Neutrophil (primary cell): ENCODE measurements around the gene ERBIN.

Source experiments
- H3K27ac ChIP-seq: fragments of 200-600 bp; sonication (generic); 2 replicates; pipeline ENCODE4 v1.5.1; 2016; ENCODE audit warnings: mild to moderate bottlenecking, moderate library complexity
- H3K27me3 ChIP-seq: fragments of 200-600 bp; sonication (generic); 2 replicates; pipeline ENCODE4 v1.6.0; 2016; ENCODE audit warnings: mild to moderate bottlenecking
- H3K36me3 ChIP-seq: fragments of 200-600 bp; sonication (generic); 2 replicates; pipeline ENCODE4 v1.5.1; 2017
- H3K4me1 ChIP-seq, 2 experiments: fragments of 200-600 bp in 1 of 2; sonication (generic) in 1 of 2; 1 replicate in 1 of 2; 2 replicates in 1 of 2; pipeline versions ENCODE4 v1.5.1 to v1.6.1; 2013 to 2016; ENCODE audit warnings: low read depth in 1 of 2, low read length in 1 of 2, mild to moderate bottlenecking in 1 of 2, moderate library complexity in 1 of 2; ENCODE audit not compliant: control insufficient read depth in 1 of 2, insufficient read depth in 1 of 2
- H3K4me3 ChIP-seq, 2 experiments: fragments of 200-600 bp in 1 of 2; sonication (generic) in 1 of 2; 1 replicate in 1 of 2; 2 replicates in 1 of 2; pipeline ENCODE4 v1.5.1; 2013 to 2016; ENCODE audit warnings: low read depth in 1 of 2, low read length in 1 of 2, mild to moderate bottlenecking in 1 of 2, moderate library complexity in 1 of 2
- H3K9me3 ChIP-seq: fragments of 200-600 bp; sonication (generic); 2 replicates; pipeline ENCODE4 v1.5.1; 2016
- CTCF ChIP-seq: fragments of 200-600 bp; sonication (generic); IDR thresholded peaks from 2 replicates; pipeline ENCODE4 v1.5.1; 2016; ENCODE audit warnings: antibody characterized with exemption

Gene ERBIN

GRCh38 chr5:65938256-65938655 is 11.9 kb downstream of the ERBIN start:
- H3K4me3 ChIP-seq = no peak overlapping the region
- H3K9me3 ChIP-seq = no peaks in the 10 kb centered on the region
- no peaks in the 10 kb centered on the region for H3K27me3 ChIP-seq
- TF ChIP-seq CTCF = no peak
- no peak overlapping the region for H3K27ac ChIP-seq
- no peaks in the 10 kb centered on the region for H3K36me3 ChIP-seq
- H3K4me1 ChIP-seq = no peaks in the 10 kb centered on the region

GRCh38 chr5:65943771-65944170 is 17.4 kb downstream of the ERBIN start:
- TF ChIP-seq CTCF = no peak
- no peaks in the 10 kb centered on the region for H3K36me3 ChIP-seq
- H3K4me3 ChIP-seq = no peak overlapping the region
- no peaks in the 10 kb centered on the region for H3K4me1 ChIP-seq
- H3K27ac ChIP-seq = no peak overlapping the region
- no peaks in the 10 kb centered on the region for H3K27me3 ChIP-seq
- no peaks in the 10 kb centered on the region for H3K9me3 ChIP-seq

- Histone ChIP-seq H3K4me1 (no peaks in the 10 kb centered on the region), H3K36me3 (no peaks in the 10 kb centered on the region), H3K27ac (no peak overlapping the region), H3K9me3 (no peaks in the 10 kb centered on the region), H3K27me3 (no peaks in the 10 kb centered on the region), H3K4me3 (no peak overlapping the region)
- TF ChIP-seq CTCF = no peak
These were observed 19.9 kb downstream of the ERBIN start for GRCh38 chr5:65946198-65946745.

- no peaks in the 10 kb centered on the region for H3K36me3 ChIP-seq
- no peak for TF ChIP-seq CTCF
- no peaks in the 10 kb centered on the region for H3K9me3 ChIP-seq
- no peak overlapping the region for H3K4me3 ChIP-seq
- H3K4me1 ChIP-seq = no peaks in the 10 kb centered on the region
- H3K27ac ChIP-seq = no peak overlapping the region
- no peaks in the 10 kb centered on the region for H3K27me3 ChIP-seq
These were observed 21.9 kb downstream of the ERBIN start for GRCh38 chr5:65948115-65948747.

GRCh38 chr5:65951330-65951729 is 25.0 kb downstream of the ERBIN start:
- no peaks in the 10 kb centered on the region for H3K4me1 ChIP-seq

More at GRCh38 chr5:65951330-65951729, 25.0 kb downstream of the ERBIN start:
- Histone ChIP-seq H3K9me3 (no peaks in the 10 kb centered on the region), H3K27ac (no peak overlapping the region), H3K27me3 (no peaks in the 10 kb centered on the region), H3K4me3 (no peak overlapping the region), H3K36me3 (no peaks in the 10 kb centered on the region)
- TF ChIP-seq CTCF = no peak
